HEK293 (cell line): ENCODE measurements around the gene PALM2AKAP2.
A peak's percentile ranks its signal among the peaks of the same experiment; 100 is the strongest.

Experiments used
- CTCF ChIA-PET: fragments of 350-600 bp; formaldehyde crosslinking; extraction: SDS; loops from one replicate; lab custom pipeline; 2021; ENCODE audit warnings: antibody characterized with exemption; lab: Yijun Ruan, JAX
- POLR2A ChIA-PET: fragments of 300-600 bp; formaldehyde crosslinking; extraction: SDS; loops from one replicate; lab custom pipeline; 2020; ENCODE audit warnings: antibody characterized with exemption, inconsistent platforms; lab: Yijun Ruan, JAX
- H3K27ac ChIP-seq: fragments of 200-500 bp; sonication (Bioruptor generic); 2 replicates; pipeline ENCODE4 v1.5.1; 2014; ENCODE audit warnings: low read depth, low read length, control low read depth, inconsistent platforms; ENCODE audit errors: extremely low read depth
- H3K36me3 ChIP-seq, 2 experiments: fragments of 200-500 bp in 1 of 2; sonication (Bioruptor generic) in 1 of 2; 1 replicate in 1 of 2; 2 replicates in 1 of 2; pipeline ENCODE4 v1.5.1; 2014 to 2017; ENCODE audit warnings: inconsistent platforms in 2 of 2, low read length in 2 of 2; ENCODE audit not compliant: control insufficient read depth in 2 of 2, insufficient read depth in 1 of 2
- H3K4me1 ChIP-seq: fragments of 200-500 bp; sonication (Bioruptor generic); 2 replicates; pipeline ENCODE4 v1.5.1; 2014; ENCODE audit warnings: mild to moderate bottlenecking, low read length, inconsistent platforms; ENCODE audit not compliant: control insufficient read depth, insufficient read depth
- H3K4me3 ChIP-seq: 2 replicates; pipeline ENCODE4 v1.5.1; 2011; ENCODE audit warnings: low read depth, mild to moderate bottlenecking, control low read depth, low read length, moderate library complexity
- H3K9me3 ChIP-seq: fragments of 200-500 bp; sonication (Bioruptor generic); 2 replicates; pipeline ENCODE4 v1.5.1; 2014; ENCODE audit warnings: low read depth, low read length, inconsistent platforms; ENCODE audit not compliant: control insufficient read depth, insufficient read depth
- FEZF1 ChIP-seq: fragments of 450-650 bp; formaldehyde crosslinking; IDR thresholded peaks from 2 replicates; pipeline ENCODE4 v1.5.1; 2016; ENCODE audit warnings: missing biosample characterization, missing genetic modification characterization
- GLIS2 ChIP-seq: fragments of 450-650 bp; formaldehyde crosslinking; IDR thresholded peaks from 2 replicates; pipeline ENCODE4 v1.5.1; 2016; ENCODE audit warnings: missing biosample characterization, missing genetic modification characterization
- HOXA7 ChIP-seq: sonication (generic); formaldehyde crosslinking; IDR thresholded peaks from 2 replicates; pipeline ENCODE4 v1.8.1; 2022; ENCODE audit warnings: missing genetic modification reagents, borderline replicate concordance
- HOXC10 ChIP-seq: sonication (generic); formaldehyde crosslinking; IDR thresholded peaks from 2 replicates; pipeline ENCODE4 v1.8.1; 2023; ENCODE audit warnings: mild to moderate bottlenecking, missing genetic modification reagents
- OSR2 ChIP-seq: fragments of 450-650 bp; formaldehyde crosslinking; IDR thresholded peaks from 2 replicates; pipeline ENCODE4 v1.5.1; 2016; ENCODE audit warnings: missing biosample characterization, missing genetic modification characterization
- PRDM4 ChIP-seq: fragments of 450-650 bp; formaldehyde crosslinking; IDR thresholded peaks from 2 replicates; pipeline ENCODE4 v1.5.1; 2017; ENCODE audit warnings: missing biosample characterization, missing genetic modification characterization
- PRDM6 ChIP-seq: fragments of 450-650 bp; formaldehyde crosslinking; IDR thresholded peaks from 2 replicates; pipeline ENCODE4 v1.5.1; 2017; ENCODE audit warnings: missing biosample characterization, missing genetic modification characterization
- SP7 ChIP-seq: fragments of 450-650 bp; formaldehyde crosslinking; IDR thresholded peaks from 2 replicates; pipeline ENCODE4 v1.5.1; 2016; ENCODE audit warnings: missing biosample characterization, missing genetic modification characterization
- YY2 ChIP-seq: fragments of 450-650 bp; formaldehyde crosslinking; IDR thresholded peaks from 2 replicates; pipeline ENCODE4 v1.5.1; 2016; ENCODE audit warnings: missing biosample characterization, missing genetic modification characterization
- ZBTB17 ChIP-seq: fragments of 450-650 bp; formaldehyde crosslinking; IDR thresholded peaks from 2 replicates; pipeline ENCODE4 v1.5.1; 2016; ENCODE audit warnings: missing biosample characterization, missing genetic modification characterization
- ZEB2 ChIP-seq: fragments of 450-650 bp; formaldehyde crosslinking; IDR thresholded peaks from 2 replicates; pipeline ENCODE4 v1.5.1; 2016; ENCODE audit warnings: missing biosample characterization, missing genetic modification characterization
- ZNF157 ChIP-seq: fragments of 450-650 bp; formaldehyde crosslinking; IDR thresholded peaks from 2 replicates; pipeline ENCODE4 v1.5.1; 2016; ENCODE audit warnings: missing biosample characterization, missing genetic modification characterization
- ZNF184 ChIP-seq: fragments of 450-650 bp; IDR thresholded peaks from 2 replicates; pipeline ENCODE4 v1.5.1; 2018; ENCODE audit warnings: missing biosample characterization, mild to moderate bottlenecking, missing genetic modification characterization
- ZNF214 ChIP-seq: fragments of 450-650 bp; formaldehyde crosslinking; IDR thresholded peaks from 2 replicates; pipeline ENCODE4 v1.5.1; 2017; ENCODE audit warnings: missing biosample characterization, mild to moderate bottlenecking, missing genetic modification characterization, borderline replicate concordance
- ZNF302 ChIP-seq: fragments of 450-650 bp; formaldehyde crosslinking; IDR thresholded peaks from 2 replicates; pipeline ENCODE4 v1.5.1; 2016; ENCODE audit warnings: missing biosample characterization, missing genetic modification characterization, low read depth
- ZNF513 ChIP-seq: fragments of 450-650 bp; IDR thresholded peaks from 2 replicates; pipeline ENCODE4 v1.5.1; 2018; ENCODE audit warnings: missing biosample characterization, missing genetic modification characterization
- ZNF521 ChIP-seq: fragments of 450-650 bp; formaldehyde crosslinking; IDR thresholded peaks from 2 replicates; pipeline ENCODE4 v1.5.1; 2017; ENCODE audit warnings: missing biosample characterization, mild to moderate bottlenecking, missing genetic modification characterization
- ZNF561 ChIP-seq: fragments of 450-650 bp; IDR thresholded peaks from 2 replicates; pipeline ENCODE4 v1.5.1; 2018; ENCODE audit warnings: missing biosample characterization, missing genetic modification characterization, borderline replicate concordance
- ZNF692 ChIP-seq: fragments of 450-650 bp; formaldehyde crosslinking; IDR thresholded peaks from 2 replicates; pipeline ENCODE4 v1.5.1; 2016; ENCODE audit warnings: missing biosample characterization, missing genetic modification characterization
- ZSCAN18 ChIP-seq: fragments of 450-650 bp; formaldehyde crosslinking; IDR thresholded peaks from 2 replicates; pipeline ENCODE4 v1.5.1; 2016; ENCODE audit warnings: missing biosample characterization, missing genetic modification characterization

Gene PALM2AKAP2

GRCh38 chr9:109745335-109746283, 34.4 kb upstream of the PALM2AKAP2 start (continued):
- TF ChIP-seq ZNF513 (tag by site-specific recombination) (no peak), ZNF561 (tag by site-specific recombination) (peak; percentile 77; the same call in 1 of the 2 replicates), GLIS2 (tag by site-specific recombination) (0 out of 2 replicates have a peak, but pooled peaks have one; percentile 18), OSR2 (peak; percentile 82), ZEB2 (peak; percentile 33; the same call in 1 of the 2 replicates), ZNF157 (tag by site-specific recombination) (no peak), ZNF184 (tag by site-specific recombination) (0 out of 2 replicates have a peak, but pooled peaks have one; percentile 36), ZSCAN18 (tag by site-specific recombination) (no peak), HOXC10 (CRISPR knock-in tag) (no peak), FEZF1 (tag by site-specific recombination) (peak; percentile 71; the same call in 1 of the 2 replicates), YY2 (tag by site-specific recombination) (no peak), ZNF214 (tag by site-specific recombination) (no peak), ZBTB17 (tag by site-specific recombination) (peak; percentile 78), SP7 (tag by site-specific recombination) (0 out of 2 replicates have a peak, but pooled peaks have one; percentile 11), ZNF521 (tag by site-specific recombination) (no peak), HOXA7 (CRISPR knock-in tag) (no peak)
- TF ChIP-seq, all 188 proteins: peak for 28

GRCh38 chr9:109751253-109751652, 28.7 kb upstream of the PALM2AKAP2 start:
- peak overlapping the region; percentile 30; the same call in 1 of the 2 replicates for H3K27ac ChIP-seq
- TF ChIP-seq PRDM4 (tag by site-specific recombination) (0 out of 2 replicates have a peak, but pooled peaks have one; percentile 10), FEZF1 (tag by site-specific recombination) (peak; percentile 80), PRDM6 (peak; percentile 54), ZNF692 (tag by site-specific recombination) (no peak), ZNF561 (tag by site-specific recombination) (0 out of 2 replicates have a peak, but pooled peaks have one; percentile 44), ZNF302 (tag by site-specific recombination) (no peak)
- no peaks in the 10 kb centered on the region for H3K36me3 ChIP-seq
- no peak overlapping the region for H3K4me3 ChIP-seq
- no peaks in the 10 kb centered on the region for H3K9me3 ChIP-seq
- H3K4me1 ChIP-seq = peaks cover 5% of the 10 kb centered on the region; the same call in 1 of the 2 replicates
- POLR2A ChIA-PET = no interaction called here
- CTCF ChIA-PET = interaction anchor here (0.6 to 1.6 kb wide), 9 partner anchors 16 to 177 kb away, joined by 3 to 7 read pairs (median 4); no protein-coding TSS in a partner anchor
